ENCODE measurements around the gene PTPRG. TPM values are rescaled to one million over a fixed set of nuclear protein-coding genes. Genes with fewer than 3 reads are reported as not detected.

Gene PTPRG
- total and polyA plus RNA-seq, 10 of the 15 experiments (the other 5 are each of a cell fraction or from before 2014, with no cell fraction given), result 0.29 to 20.7 (median 1.4) TPM

GRCh38 chr3:61730056-61730455, 168.7 kb downstream of the PTPRG start:
- WGBS (ENCODE audit: insufficient coverage, insufficient replicate concordance, low lambda C conversion rate, missing lambda C conversion rate), result 7% methylated on average over 4 of the region's 4 CpGs

More at GRCh38 chr3:61730056-61730455, 168.7 kb downstream of the PTPRG start:
- H2AFZ ChIP-seq (ENCODE audit: control insufficient read depth, low read depth, low read length), result no peak overlapping the region
- ChIA-PET CTCF (interaction anchor here (1.3 to 1.4 kb wide), 2 partner anchors 30 to 161 kb away, joined by 3 read pairs; no protein-coding TSS in a partner anchor), RAD21 (ENCODE audit: unreplicated experiment) (no interaction called here), SMC1A (ENCODE audit: uncharacterized antibody, unreplicated experiment) (interaction anchor here (1.6 to 2.8 kb wide), 3 partner anchors 9 to 52 kb away, joined by 3 to 22 read pairs (median 5); no protein-coding TSS in a partner anchor), POLR2A (interaction anchor here (0.5 to 1.1 kb wide), 2 partner anchors 8 to 10 kb away, joined by 4 read pairs; no protein-coding TSS in a partner anchor)
- H3K4me1 ChIP-seq (ENCODE audit: control insufficient read depth, insufficient read depth, low read length), result no peaks in the 10 kb centered on the region
- no peaks in the 10 kb centered on the region for H4K20me1 ChIP-seq (ENCODE audit: control insufficient read depth, insufficient read depth)
- no peaks in the 10 kb centered on the region for H3K9me3 ChIP-seq (replicated peaks; ENCODE audit: control insufficient read depth, insufficient read depth, low read length)
- H3K27me3 ChIP-seq (replicated peaks in 1 of 2; ENCODE audit: control insufficient read depth in 2 of 2, insufficient read depth in 2 of 2, low read length in 1 of 2), result no peaks in the 10 kb centered on the region
- H3K4me2 ChIP-seq (ENCODE audit: control insufficient read depth, insufficient read depth), result no peak overlapping the region
- H3K36me3 ChIP-seq (ENCODE audit: control insufficient read depth in 2 of 2, insufficient read depth in 2 of 2, low read length in 1 of 2), result no peaks in the 10 kb centered on the region
- in situ Hi-C loops (cut with MboI), result no loop called here
- FAIRE-seq, result no peak
- no TSS peak for BruUV-seq (replicated peaks)
- no peak for ATAC-seq
- H3K27ac ChIP-seq (ENCODE audit: control insufficient read depth, insufficient read depth), result no peak overlapping the region
- no peak for DNase-seq (ENCODE audit: low read depth, low spot score)
- intact Hi-C loops (cut with micrococcal nuclease; ENCODE audit: unreplicated experiment), result no loop called here
- H3K9ac ChIP-seq (ENCODE audit: control insufficient read depth, insufficient read depth, low read length), result no peak overlapping the region
- no peaks in the 10 kb centered on the region for H3K79me2 ChIP-seq (ENCODE audit: control insufficient read depth, insufficient read depth, low read length)
- TF ChIP-seq CHD2 (IDR thresholded peaks at IDR 0.05; ENCODE audit: borderline replicate concordance, low read depth, low read length) (no peak), SMAD5 (IDR thresholded peaks at IDR 0.05; ENCODE audit: low read depth) (no peak), MEF2B (IDR thresholded peaks at IDR 0.05; ENCODE audit: partially characterized antibody, poor library complexity, severe bottlenecking) (no peak), ZBED1 (IDR thresholded peaks at IDR 0.05; ENCODE audit: borderline replicate concordance) (no peak), CBX3 (IDR thresholded peaks at IDR 0.05; ENCODE audit: borderline replicate concordance, low read depth) (no peak), CBX5 (IDR thresholded peaks at IDR 0.05; ENCODE audit: low read depth) (no peak), FOXK2 (IDR thresholded peaks at IDR 0.05) (no peak), CREB1 (IDR thresholded peaks at IDR 0.05; ENCODE audit: low read depth) (no peak), CHD1 (IDR thresholded peaks at IDR 0.05; ENCODE audit: low read depth, low read length) (no peak), CBFB (IDR thresholded peaks at IDR 0.05; ENCODE audit: low read depth) (no peak), TCF12 (IDR thresholded peaks at IDR 0.05; ENCODE audit: low read depth, low read length) (no peak), HDGF (IDR thresholded peaks at IDR 0.05) (no peak), ZNF384 (IDR thresholded peaks at IDR 0.05; ENCODE audit: borderline replicate concordance, low read depth, low read length) (no peak), RB1 (IDR thresholded peaks at IDR 0.05; ENCODE audit: borderline replicate concordance) (no peak), ATF2 (IDR thresholded peaks at IDR 0.05; ENCODE audit: low read length) (no peak), RUNX3 (IDR thresholded peaks at IDR 0.05; ENCODE audit: low read length) (no peak), ZBTB33 (IDR thresholded peaks at IDR 0.05) (no peak), NFYA (IDR thresholded peaks at IDR 0.05; ENCODE audit: borderline replicate concordance, low read depth, low read length) (no peak), DPF2 (IDR thresholded peaks at IDR 0.05) (no peak)
- H3K4me3 ChIP-seq, result no peak overlapping the region
